Measurements from ENCODE around the gene TCFL5. TPM values are rescaled to one million over a fixed set of nuclear protein-coding genes. Genes with fewer than 3 reads are reported as not detected.

The TCFL5 gene
- total RNA-seq, 6 experiments from 2014 or later: 19.9 to 25.2 (median 21.1) TPM

GRCh38 chr20:62837790-62838127 is 23.9 kb downstream of the TCFL5 start:
- Mint-ChIP-seq H3K4me3 (no peak overlapping the region), H3K9me3 (no peaks in the 10 kb centered on the region), H3K27me3 (ENCODE audit: insufficient read depth) (peaks cover 7% of the 10 kb centered on the region; the same call in 1 of the 2 replicates), H3K27ac (no peak overlapping the region), H3K36me3 (ENCODE audit: low read depth) (peaks cover 5% of the 10 kb centered on the region; the same call in 1 of the 2 replicates), H3K4me1 (ENCODE audit: low read depth) (peaks cover under 1% of the 10 kb centered on the region)
- TF ChIP-seq CTCF (IDR thresholded peaks at IDR 0.05): no peak
- DNase-seq: no peak

GRCh38 chr20:62836967-62837490 is 24.6 kb downstream of the TCFL5 start:
- Mint-ChIP-seq H3K4me3 (no peak overlapping the region), H3K9me3 (no peaks in the 10 kb centered on the region), H3K27me3 (ENCODE audit: insufficient read depth) (peaks cover 7% of the 10 kb centered on the region; the same call in 1 of the 2 replicates), H3K4me1 (ENCODE audit: low read depth) (peaks cover 6% of the 10 kb centered on the region), H3K27ac (no peak overlapping the region), H3K36me3 (ENCODE audit: low read depth) (peaks cover 5% of the 10 kb centered on the region; the same call in 1 of the 2 replicates)
- no peak for DNase-seq
- no peak for TF ChIP-seq CTCF (IDR thresholded peaks at IDR 0.05)

- Mint-ChIP-seq H3K9me3 (no peaks in the 10 kb centered on the region), H3K4me3 (no peak overlapping the region)
Measured at GRCh38 chr20:62835931-62836861, 25.4 kb downstream of the TCFL5 start.

GRCh38 chr20:62834967-62835730 is 26.5 kb downstream of the TCFL5 start:
- no peak overlapping the region for H3K4me3 Mint-ChIP-seq
- no peak overlapping the region for H3K27ac Mint-ChIP-seq
- DNase-seq: no peak
- TF ChIP-seq CTCF (IDR thresholded peaks at IDR 0.05): no peak
- peaks cover 7% of the 10 kb centered on the region; the same call in 1 of the 2 replicates for H3K27me3 Mint-ChIP-seq (ENCODE audit: insufficient read depth)
- H3K9me3 Mint-ChIP-seq: no peaks in the 10 kb centered on the region
- no peaks in the 10 kb centered on the region for H3K36me3 Mint-ChIP-seq (ENCODE audit: low read depth)
- peaks cover 6% of the 10 kb centered on the region for H3K4me1 Mint-ChIP-seq (ENCODE audit: low read depth)

More at GRCh38 chr20:62835931-62836861, 25.4 kb downstream of the TCFL5 start:
- Mint-ChIP-seq H3K4me1 (ENCODE audit: low read depth) (peaks cover 6% of the 10 kb centered on the region), H3K36me3 (ENCODE audit: low read depth) (peaks cover 3% of the 10 kb centered on the region; the same call in 1 of the 2 replicates), H3K27me3 (ENCODE audit: insufficient read depth) (peaks cover 7% of the 10 kb centered on the region; the same call in 1 of the 2 replicates), H3K27ac (no peak overlapping the region)
- DNase-seq: no peak
- TF ChIP-seq CTCF (IDR thresholded peaks at IDR 0.05): no peak

- Mint-ChIP-seq H3K4me1 (ENCODE audit: low read depth) (peaks cover 6% of the 10 kb centered on the region), H3K27me3 (ENCODE audit: insufficient read depth) (peaks cover 4% of the 10 kb centered on the region; the same call in 1 of the 2 replicates), H3K4me3 (no peak overlapping the region), H3K27ac (no peak overlapping the region), H3K36me3 (ENCODE audit: low read depth) (no peaks in the 10 kb centered on the region), H3K9me3 (no peaks in the 10 kb centered on the region)
- no peak for DNase-seq
- TF ChIP-seq CTCF (IDR thresholded peaks at IDR 0.05): no peak
Measured at GRCh38 chr20:62832951-62833391, 28.7 kb downstream of the TCFL5 start.

Data from HFFc6 (cell line).